H9 (cell line): ENCODE data around the gene HAUS1. TPM values are rescaled to one million over a fixed set of nuclear protein-coding genes. Genes with fewer than 3 reads are reported as not detected.
"Not testable (repeated sequence)": the region's sequence is repeated elsewhere in the genome, so short reads cannot be mapped to it uniquely, and the experiment has no call there.

Experiments
- DNase-seq: peaks from one replicate; pipeline ENCODE4 v3.0.0-alpha.2; 2017
- H2AFZ ChIP-seq: one replicate; pipeline ENCODE4 v1.6.1; 2013; ENCODE audit warnings: mild to moderate bottlenecking, low read length, control low read depth, moderate library complexity
- H2AK5ac ChIP-seq: 2 replicates; pipeline ENCODE4 v1.6.1; 2013; ENCODE audit warnings: low read length, control low read depth, mixed read lengths; ENCODE audit not compliant: insufficient read length
- H2BK120ac ChIP-seq: one replicate; pipeline ENCODE4 v1.6.1; 2013; ENCODE audit warnings: low read depth, mild to moderate bottlenecking, low read length, control low read depth, inconsistent platforms; ENCODE audit not compliant: poor library complexity, severe bottlenecking
- H2BK12ac ChIP-seq: 2 replicates; pipeline ENCODE4 v1.6.1; 2013; ENCODE audit warnings: low read length, control low read depth, mixed read lengths, low read depth; ENCODE audit not compliant: insufficient read length
- H2BK15ac ChIP-seq: 2 replicates; pipeline ENCODE4 v1.6.1; 2013; ENCODE audit warnings: low read depth, low read length, control low read depth
- H2BK20ac ChIP-seq: one replicate; pipeline ENCODE4 v1.6.1; 2013; ENCODE audit warnings: low read depth, mild to moderate bottlenecking, low read length, control low read depth, inconsistent platforms; ENCODE audit not compliant: poor library complexity, severe bottlenecking
- H2BK5ac ChIP-seq: 2 replicates; pipeline ENCODE4 v1.6.1; 2013; ENCODE audit warnings: low read length, control low read depth, mixed read lengths; ENCODE audit not compliant: insufficient read length
- H3K14ac ChIP-seq: 2 replicates; pipeline ENCODE4 v1.6.1; 2013; ENCODE audit warnings: low read length, control low read depth; ENCODE audit not compliant: insufficient read depth
- H3K18ac ChIP-seq: 2 replicates; pipeline ENCODE4 v1.6.1; 2013; ENCODE audit warnings: low read depth, mild to moderate bottlenecking, mixed read lengths, low read length, control low read depth; ENCODE audit not compliant: insufficient read length
- H3K23ac ChIP-seq: 2 replicates; pipeline ENCODE4 v1.6.1; 2013; ENCODE audit warnings: low read length, control low read depth, mixed read lengths, low read depth; ENCODE audit not compliant: insufficient read length
- H3K23me2 ChIP-seq: 2 replicates; pipeline ENCODE4 v1.6.1; 2013; ENCODE audit warnings: low read depth, mild to moderate bottlenecking, mixed read lengths, low read length, control low read depth; ENCODE audit not compliant: insufficient read length, poor library complexity, severe bottlenecking
- H3K27ac ChIP-seq: 2 replicates; pipeline ENCODE4 v1.5.1; 2013; ENCODE audit warnings: low read length, control low read depth, mixed read lengths, low read depth; ENCODE audit not compliant: insufficient read length
- H3K27me3 ChIP-seq: 2 replicates; pipeline ENCODE4 v1.6.1; 2013; ENCODE audit warnings: low read length, control low read depth, inconsistent platforms; ENCODE audit not compliant: insufficient read depth
- H3K4ac ChIP-seq: 2 replicates; pipeline ENCODE4 v1.6.1; 2013; ENCODE audit warnings: low read depth, mild to moderate bottlenecking, control low read depth, inconsistent platforms, low read length, moderate library complexity
- H3K4me1 ChIP-seq: 2 replicates; pipeline ENCODE4 v1.6.1; 2013; ENCODE audit warnings: low read length, control low read depth, inconsistent platforms; ENCODE audit not compliant: insufficient read depth
- H3K4me2 ChIP-seq: 2 replicates; pipeline ENCODE4 v1.6.1; 2013; ENCODE audit warnings: low read length, control low read depth, mixed read lengths; ENCODE audit not compliant: insufficient read length, insufficient read depth
- H3K56ac ChIP-seq: 2 replicates; pipeline ENCODE4 v1.6.1; 2013; ENCODE audit warnings: low read depth, mild to moderate bottlenecking, mixed read lengths, low read length, control low read depth; ENCODE audit not compliant: insufficient read length
- H3K79me1 ChIP-seq: 2 replicates; pipeline ENCODE4 v1.6.1; 2013; ENCODE audit warnings: low read depth, mild to moderate bottlenecking, moderate library complexity, low read length, control low read depth, inconsistent platforms; ENCODE audit not compliant: insufficient read depth, poor library complexity, severe bottlenecking
- H3K79me2 ChIP-seq: 2 replicates; pipeline ENCODE4 v1.6.1; 2013; ENCODE audit warnings: low read length, control low read depth, inconsistent platforms; ENCODE audit not compliant: insufficient read depth
- H3K9ac ChIP-seq: 2 replicates; pipeline ENCODE4 v1.6.1; 2013; ENCODE audit warnings: low read length, control low read depth, mixed read lengths; ENCODE audit not compliant: insufficient read length; ENCODE audit errors: extremely low read depth
- H3K9me3 ChIP-seq: one replicate; pipeline ENCODE4 v1.6.1; 2013; ENCODE audit warnings: low read depth, low read length, inconsistent platforms; ENCODE audit not compliant: control insufficient read depth
- H3T11ph ChIP-seq: one replicate; pipeline ENCODE4 v1.6.1; 2013; ENCODE audit warnings: mild to moderate bottlenecking, low read length, control low read depth, inconsistent platforms
- H4K20me1 ChIP-seq: one replicate; pipeline ENCODE4 v1.6.1; 2013; ENCODE audit not compliant: control insufficient read depth, insufficient read length, insufficient read depth
- H4K5ac ChIP-seq: 2 replicates; pipeline ENCODE4 v1.6.1; 2013; ENCODE audit warnings: low read depth, mild to moderate bottlenecking, mixed read lengths, low read length, control low read depth; ENCODE audit not compliant: insufficient read length
- H4K8ac ChIP-seq: replicated peaks from 2 replicates; pipeline ENCODE4 v1.6.1; 2013; ENCODE audit warnings: low read length, control low read depth, mixed read lengths, low read depth; ENCODE audit not compliant: insufficient read length
- H4K91ac ChIP-seq: 2 replicates; pipeline ENCODE4 v1.6.1; 2013; ENCODE audit warnings: low read depth, mild to moderate bottlenecking, moderate library complexity, mixed read lengths, low read length, control low read depth; ENCODE audit not compliant: insufficient read length
- H3K27ac Mint-ChIP-seq, 3 experiments: 2 replicates in 2 of 3; 3 replicates in 1 of 3; pipeline ENCODE4 v1.8.0; 2020 to 2021; ENCODE audit warnings: mixed read lengths in 3 of 3, mild to moderate bottlenecking in 1 of 3, moderate library complexity in 1 of 3
- H3K27me3 Mint-ChIP-seq: 2 replicates; pipeline ENCODE4 v1.8.0; 2021; ENCODE audit warnings: low read depth, mild to moderate bottlenecking, moderate library complexity, mixed read lengths
- H3K36me3 Mint-ChIP-seq, 3 experiments: 2 replicates in 2 of 3; 3 replicates in 1 of 3; pipeline ENCODE4 v1.8.0; 2020 to 2021; ENCODE audit warnings: low read depth in 3 of 3, mixed read lengths in 3 of 3; ENCODE audit not compliant: insufficient read depth in 1 of 3
- H3K4me1 Mint-ChIP-seq, 2 experiments: 2 replicates each; pipeline ENCODE4 v1.8.0; 2020; ENCODE audit warnings: mixed read lengths in 2 of 2
- H3K4me3 Mint-ChIP-seq, 2 experiments: 2 replicates in 1 of 2; 3 replicates in 1 of 2; pipeline ENCODE4 v1.8.0; 2020 to 2021; ENCODE audit warnings: mild to moderate bottlenecking in 2 of 2, mixed read lengths in 2 of 2, moderate library complexity in 1 of 2
- H3K9me3 Mint-ChIP-seq, 2 experiments: 2 replicates in 1 of 2; 3 replicates in 1 of 2; pipeline ENCODE4 v1.8.0; 2020; ENCODE audit warnings: mild to moderate bottlenecking in 2 of 2, mixed read lengths in 2 of 2, moderate library complexity in 1 of 2
- WGBS: extraction: QIAGEN DNeasy Blood & Tissue Kit; methylation state at CpG from one replicate; pipeline ENCODE4 v1.1.7; 2013; ENCODE audit warnings: missing lambda C conversion rate, low lambda C conversion rate, mixed read lengths; ENCODE audit not compliant: insufficient read length; ENCODE audit errors: extremely low coverage; 5-methylcytosine and 5-hydroxymethylcytosine counted together
- total RNA-seq: library from RNA; stranded (reverse); gene quantifications from 2 replicates; pipeline ENCODE4 v1.2.1, GENCODE V29; 2021
- TF ChIP-seq, protein P1 (sequence below): fragments of 200-600 bp; sonication (generic); conservative IDR thresholded peaks from 3 replicates; pipeline ENCODE4 v1.8.0; 2021; ENCODE audit warnings: antibody characterized with exemption, mild to moderate bottlenecking

Gene HAUS1
- total RNA-seq, 1 experiment from 2014 or later = 87.0 TPM

DNA sequence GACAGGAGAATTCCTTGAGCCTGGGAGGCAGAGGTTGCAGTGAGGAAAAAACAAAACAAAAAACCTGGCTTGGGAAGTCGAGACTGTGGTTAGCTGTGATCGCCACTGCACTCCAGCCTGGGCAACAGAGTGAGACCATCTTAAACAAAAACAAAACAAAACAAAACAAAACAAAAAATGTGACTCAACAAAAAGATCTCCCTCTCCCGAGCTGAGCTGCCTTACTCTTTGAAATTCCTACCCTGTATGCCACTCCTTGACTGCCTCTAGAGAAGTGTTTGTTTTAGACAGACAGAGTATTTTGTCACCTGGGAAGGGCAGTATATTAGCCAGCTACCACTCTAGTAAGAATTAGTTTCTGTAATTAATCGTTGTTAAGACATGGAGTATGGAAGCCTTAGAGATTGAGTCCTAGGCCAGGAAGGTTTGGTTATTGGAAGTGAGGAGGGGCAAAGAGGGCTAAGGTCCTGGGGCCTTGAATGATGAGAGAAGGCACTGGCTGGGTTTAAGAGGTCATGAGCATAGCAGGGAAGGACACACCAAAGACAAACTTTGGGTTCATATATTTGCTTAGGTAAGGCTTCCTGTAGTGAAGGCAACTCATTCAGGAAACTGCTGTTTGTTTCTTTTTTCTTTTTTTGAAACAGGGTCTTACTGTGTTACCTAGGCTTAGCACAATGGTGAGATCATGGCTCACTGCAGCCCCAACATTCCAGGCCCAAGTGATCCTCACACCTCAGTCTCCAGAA is 56.0 kb downstream of the HAUS1 start:
- Mint-ChIP-seq H3K4me3 (no peak overlapping the region), H3K9me3 (no peaks in the 10 kb centered on the region), H3K27me3 (no peaks in the 10 kb centered on the region), H3K36me3 (no peaks in the 10 kb centered on the region), H3K4me1 (peaks cover 20 to 25% of the 10 kb centered on the region in 2 experiments), H3K27ac (no peak overlapping the region)
- Histone ChIP-seq H3K4me1 (no peaks in the 10 kb centered on the region; the same call in 1 of the 2 replicates), H2BK20ac (no peak overlapping the region), H3K27ac (no peak overlapping the region), H4K91ac (no peak overlapping the region), H4K8ac (no peak overlapping the region), H4K5ac (no peak overlapping the region), H3K79me2 (no peaks in the 10 kb centered on the region), H2BK120ac (no peak overlapping the region), H4K20me1 (no peaks in the 10 kb centered on the region), H3K14ac (no peak overlapping the region), H3K27me3 (no peaks in the 10 kb centered on the region), H3T11ph (no peak overlapping the region), H2BK15ac (no peak overlapping the region), H2AK5ac (no peak overlapping the region), H2BK5ac (no peak overlapping the region), H2AFZ (no peak overlapping the region), H3K23ac (no peak overlapping the region), H3K18ac (no peak overlapping the region), H3K23me2 (no peaks in the 10 kb centered on the region), H3K56ac (no peak overlapping the region), H3K9ac (no peak overlapping the region), H3K4ac (no peak overlapping the region), H3K9me3 (no peaks in the 10 kb centered on the region), H3K79me1 (no peaks in the 10 kb centered on the region), H2BK12ac (no peak overlapping the region), H3K4me2 (no peak overlapping the region)
- DNase-seq = no peak
- no CpG with 5 or more reads among the region's 4 CpGs for WGBS
- TF ChIP-seq, protein P1, sequence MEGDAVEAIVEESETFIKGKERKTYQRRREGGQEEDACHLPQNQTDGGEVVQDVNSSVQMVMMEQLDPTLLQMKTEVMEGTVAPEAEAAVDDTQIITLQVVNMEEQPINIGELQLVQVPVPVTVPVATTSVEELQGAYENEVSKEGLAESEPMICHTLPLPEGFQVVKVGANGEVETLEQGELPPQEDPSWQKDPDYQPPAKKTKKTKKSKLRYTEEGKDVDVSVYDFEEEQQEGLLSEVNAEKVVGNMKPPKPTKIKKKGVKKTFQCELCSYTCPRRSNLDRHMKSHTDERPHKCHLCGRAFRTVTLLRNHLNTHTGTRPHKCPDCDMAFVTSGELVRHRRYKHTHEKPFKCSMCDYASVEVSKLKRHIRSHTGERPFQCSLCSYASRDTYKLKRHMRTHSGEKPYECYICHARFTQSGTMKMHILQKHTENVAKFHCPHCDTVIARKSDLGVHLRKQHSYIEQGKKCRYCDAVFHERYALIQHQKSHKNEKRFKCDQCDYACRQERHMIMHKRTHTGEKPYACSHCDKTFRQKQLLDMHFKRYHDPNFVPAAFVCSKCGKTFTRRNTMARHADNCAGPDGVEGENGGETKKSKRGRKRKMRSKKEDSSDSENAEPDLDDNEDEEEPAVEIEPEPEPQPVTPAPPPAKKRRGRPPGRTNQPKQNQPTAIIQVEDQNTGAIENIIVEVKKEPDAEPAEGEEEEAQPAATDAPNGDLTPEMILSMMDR = no peak

DNA sequence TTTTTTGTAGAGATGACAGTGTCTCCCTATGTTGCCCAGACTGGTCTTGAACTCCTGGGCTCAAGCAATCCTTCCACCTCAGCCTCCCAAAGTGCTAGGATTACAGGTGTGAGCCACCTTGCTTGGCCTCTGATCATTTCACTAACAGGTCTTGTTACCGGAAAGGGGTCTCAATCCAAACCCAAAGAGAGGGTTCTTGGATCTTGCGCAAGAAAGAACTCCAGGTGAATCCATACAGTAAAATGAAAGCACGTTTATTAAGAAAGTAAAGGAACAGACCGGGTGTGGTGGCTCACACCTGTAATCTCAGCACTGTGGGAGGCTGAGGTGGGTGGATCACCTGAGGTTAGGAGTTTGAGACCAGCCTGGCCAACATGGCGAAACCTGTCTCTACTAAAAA is 56.7 kb downstream of the HAUS1 start:
- not testable (repeated sequence) for H3K14ac ChIP-seq

More for the DNA sequence above, 56.7 kb downstream of the HAUS1 start:
- H4K20me1 ChIP-seq, H2BK20ac ChIP-seq, DNase-seq, H3K56ac ChIP-seq, H3K9me3 Mint-ChIP-seq, H3K27me3 ChIP-seq, H3K9me3 ChIP-seq, H2BK12ac ChIP-seq, H3K79me2 ChIP-seq, H3K4ac ChIP-seq, H2BK5ac ChIP-seq, H3K23me2 ChIP-seq, H3K9ac ChIP-seq, H3K27ac ChIP-seq, H3K4me3 Mint-ChIP-seq, H3K79me1 ChIP-seq, H3K36me3 Mint-ChIP-seq, H4K5ac ChIP-seq, H3K18ac ChIP-seq, H2BK15ac ChIP-seq, H3K27me3 Mint-ChIP-seq, H4K8ac ChIP-seq, H3K27ac Mint-ChIP-seq, H3K4me1 ChIP-seq, H2BK120ac ChIP-seq, H3T11ph ChIP-seq, H3K23ac ChIP-seq, H4K91ac ChIP-seq, H2AK5ac ChIP-seq, H3K4me2 ChIP-seq, H2AFZ ChIP-seq: not testable (repeated sequence)
- peaks cover 16 to 20% of the 10 kb centered on the region in 2 experiments for H3K4me1 Mint-ChIP-seq
- WGBS = no CpG with 5 or more reads among the region's 5 CpGs
